Peyer's patch (tissue), 4 donors: ENCODE measurements around the gene FAM3C. TPM values are rescaled to one million over a fixed set of nuclear protein-coding genes. Genes with fewer than 3 reads are reported as not detected.

Experiments used
- DNase-seq, 3 donors: peaks; one replicate each; pipeline ENCODE4 v3.0.0-alpha.2; 2017 to 2019
- H3K27ac ChIP-seq, 4 donors: fragments of 200-600 bp; sonication (generic); one replicate each; pipeline ENCODE4 v1.5.1; 2016 to 2019
- H3K27me3 ChIP-seq, 2 donors: fragments of 200-600 bp; sonication (generic); one replicate each; pipeline ENCODE4 v1.5.1; 2019
- H3K36me3 ChIP-seq, 3 donors: fragments of 200-600 bp; sonication (generic); one replicate each; pipeline ENCODE4 v1.5.1; 2016 to 2019
- H3K4me1 ChIP-seq, 4 donors: fragments of 200-600 bp; sonication (generic); one replicate each; pipeline ENCODE4 v1.5.1; 2016 to 2019
- H3K4me3 ChIP-seq, 4 donors: fragments of 200-600 bp; sonication (generic); 1 replicate in 3 of 4; 2 replicates in 1 of 4; pipeline ENCODE4 v1.5.1; 2016 to 2019; ENCODE audit warnings: mild to moderate bottlenecking in 1 of 4
- H3K9me3 ChIP-seq, 4 donors: fragments of 200-600 bp; sonication (generic); one replicate each; pipeline ENCODE4 v1.5.1; 2016 to 2019; ENCODE audit warnings: mild to moderate bottlenecking in 1 of 4
- CTCF ChIP-seq, 6 experiments: fragments of 450-650 bp in 4 of 6; fragments of 200-600 bp in 2 of 6; sonication (generic) in 1 of 6; IDR thresholded peaks; one replicate each; pipeline ENCODE4 v1.5.1; 2017 to 2019; ENCODE audit warnings: antibody characterized with exemption in 6 of 6, mild to moderate bottlenecking in 3 of 6, moderate library complexity in 1 of 6
- POLR2A ChIP-seq, 2 donors: fragments of 450-650 bp; IDR thresholded peaks; one replicate each; pipeline ENCODE4 v1.5.1; 2017; ENCODE audit warnings: antibody characterized with exemption in 2 of 2, mild to moderate bottlenecking in 2 of 2, moderate library complexity in 2 of 2
- total RNA-seq, 4 donors: library from RNA; depleted of rRNA; stranded (reverse); fragments of >200 nt; gene quantifications; one replicate each; pipeline ENCODE4 v1.1.0, GENCODE V29; 2016

Gene FAM3C
- total RNA-seq, 4 donors from 2014 or later, result 20.6 to 204 (median 149) TPM

- peaks cover 0 to 44% (median 0%) of the 10 kb centered on the region in 3 donors for H3K36me3 ChIP-seq
- TF ChIP-seq POLR2A (IDR thresholded peaks at IDR 0.05) (no peak), CTCF (IDR thresholded peaks at IDR 0.05) (no peak)
- H3K4me1 ChIP-seq, result peaks cover 0 to 16% (median 0%) of the 10 kb centered on the region in 4 donors
- no peak overlapping the region for H3K27ac ChIP-seq
- DNase-seq, result no peak
- H3K27me3 ChIP-seq, result no peaks in the 10 kb centered on the region
- no peaks in the 10 kb centered on the region for H3K9me3 ChIP-seq
- H3K4me3 ChIP-seq, result no peak overlapping the region
Measured at GRCh38 chr7:121376979-121377378, 19.1 kb downstream of the FAM3C start.

GRCh38 chr7:121373177-121373576, 22.9 kb downstream of the FAM3C start:
- Histone ChIP-seq H3K36me3 (peaks cover 0 to 49% (median 0%) of the 10 kb centered on the region in 3 donors), H3K4me1 (peaks cover 0 to 16% (median 6%) of the 10 kb centered on the region in 4 donors), H3K4me3 (no peak overlapping the region), H3K9me3 (no peaks in the 10 kb centered on the region), H3K27ac (peak overlapping the region in 3 of 4 donors; percentile 20 to 55 (median 20)), H3K27me3 (no peaks in the 10 kb centered on the region)
- TF ChIP-seq POLR2A (IDR thresholded peaks at IDR 0.05) (no peak), CTCF (IDR thresholded peaks at IDR 0.05) (peak in 4 of 6 experiments; percentile 7 to 26 (median 20))
- DNase-seq, result no peak

GRCh38 chr7:121372376-121373010, 23.6 kb downstream of the FAM3C start:
- no peak for DNase-seq
- Histone ChIP-seq H3K9me3 (no peaks in the 10 kb centered on the region), H3K27me3 (no peaks in the 10 kb centered on the region), H3K36me3 (peaks cover 0 to 43% (median 0%) of the 10 kb centered on the region in 3 donors), H3K4me1 (peaks cover 0 to 16% (median 6%) of the 10 kb centered on the region in 4 donors), H3K4me3 (no peak overlapping the region), H3K27ac (peak overlapping the region; percentile 14 to 55 (median 20))
- TF ChIP-seq POLR2A (IDR thresholded peaks at IDR 0.05), result no peak
- TF ChIP-seq CTCF (IDR thresholded peaks at IDR 0.05), result no peak

- H3K4me3 ChIP-seq, result no peak overlapping the region
- H3K27ac ChIP-seq, result peak overlapping the region in 1 of 4 donors; percentile 20
- TF ChIP-seq POLR2A (IDR thresholded peaks at IDR 0.05) (no peak), CTCF (IDR thresholded peaks at IDR 0.05) (no peak)
- peaks cover 0 to 38% (median 0%) of the 10 kb centered on the region in 3 donors for H3K36me3 ChIP-seq
- no peak for DNase-seq
- H3K9me3 ChIP-seq, result no peaks in the 10 kb centered on the region
- H3K4me1 ChIP-seq, result peaks cover 0 to 16% (median 6%) of the 10 kb centered on the region in 4 donors
- no peaks in the 10 kb centered on the region for H3K27me3 ChIP-seq
Measured at GRCh38 chr7:121371883-121372282, 24.2 kb downstream of the FAM3C start.

- DNase-seq, result no peak
- Histone ChIP-seq H3K27me3 (no peaks in the 10 kb centered on the region), H3K4me1 (peaks cover 0 to 16% (median 6%) of the 10 kb centered on the region in 4 donors), H3K27ac (peak overlapping the region in 1 of 4 donors; percentile 7), H3K36me3 (peaks cover 0 to 38% (median 0%) of the 10 kb centered on the region in 3 donors), H3K4me3 (no peak overlapping the region), H3K9me3 (no peaks in the 10 kb centered on the region)
- TF ChIP-seq POLR2A (IDR thresholded peaks at IDR 0.05), result no peak
- TF ChIP-seq CTCF (IDR thresholded peaks at IDR 0.05), result no peak
Measured at GRCh38 chr7:121371367-121371766, 24.7 kb downstream of the FAM3C start.
